HCEC 1CT (cell line): Measurements from ENCODE around the gene GOLGA6L22.
A peak's percentile ranks its signal among the peaks of the same experiment; 100 is the strongest.
"Not testable (repeated sequence)": the region's sequence is repeated elsewhere in the genome, so short reads cannot be mapped to it uniquely, and the experiment has no call there.

Source experiments
- DNase-seq: peaks from one replicate; pipeline ENCODE4 v3.0.0-alpha.2; 2017

The GOLGA6L22 gene, protein sequence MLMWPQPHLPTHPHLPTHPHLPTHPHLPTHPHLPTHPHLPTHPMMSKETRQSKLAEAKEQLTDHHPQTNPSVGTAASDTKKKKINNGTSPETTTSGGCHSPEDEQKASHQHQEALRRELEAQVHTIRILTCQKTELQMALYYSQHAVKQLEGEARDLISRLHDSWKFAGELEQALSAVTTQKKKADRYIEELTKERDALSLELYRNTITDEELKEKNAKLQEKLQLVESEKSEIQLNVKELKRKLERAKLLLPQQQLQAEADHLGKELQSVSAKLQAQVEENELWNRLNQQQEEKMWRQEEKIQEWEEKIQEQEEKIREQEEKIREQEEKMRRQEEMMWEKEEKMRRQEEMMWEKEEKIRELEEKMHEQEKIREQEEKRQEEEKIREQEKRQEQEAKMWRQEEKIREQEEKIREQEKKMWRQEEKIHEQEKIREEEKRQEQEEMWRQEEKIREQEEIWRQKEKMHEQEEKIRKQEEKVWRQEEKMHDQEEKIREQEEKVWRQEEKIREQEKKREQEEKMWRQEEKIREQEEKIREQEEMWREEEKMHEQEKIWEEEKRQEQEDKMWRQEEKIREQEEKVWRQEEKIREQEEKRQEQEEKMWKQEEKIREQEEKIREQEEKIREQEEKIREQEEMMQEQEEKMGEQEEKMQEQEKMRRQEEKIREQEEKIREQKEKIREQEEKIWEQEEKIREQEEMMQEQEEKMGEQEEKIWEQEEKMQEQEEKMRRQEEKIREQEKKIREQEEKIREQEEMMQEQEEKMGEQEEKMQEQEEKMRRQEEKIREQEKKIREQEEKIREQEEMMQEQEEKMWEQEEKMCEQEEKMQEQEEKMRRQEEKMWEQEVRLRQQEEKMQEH

DNA sequence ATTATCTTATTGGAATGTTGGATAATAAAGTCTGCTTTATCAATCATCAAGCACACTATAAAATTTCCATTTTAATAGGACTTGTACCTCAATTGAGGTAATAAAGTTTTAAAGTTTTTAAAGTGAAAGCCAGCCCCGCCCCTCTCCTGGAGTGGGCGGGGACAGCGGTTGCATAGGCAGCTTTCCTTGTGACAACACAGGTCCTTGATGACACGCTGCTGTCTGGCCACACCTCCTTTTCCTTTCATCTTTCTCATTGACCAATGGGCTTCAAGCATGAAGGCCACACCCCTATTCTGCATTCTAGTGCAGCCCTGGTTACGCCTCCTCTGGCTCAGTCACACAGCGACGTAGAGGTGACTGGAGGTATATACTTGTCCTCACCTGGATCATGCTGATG, at the start of gene GOLGA6L22:
GOLGA6L22 (plus strand) TSS at position 301 of the 400 bp plus-strand sequence; CDS start at position 392, 91 bp downstream.
- DNase-seq: not testable (repeated sequence)

DNA sequence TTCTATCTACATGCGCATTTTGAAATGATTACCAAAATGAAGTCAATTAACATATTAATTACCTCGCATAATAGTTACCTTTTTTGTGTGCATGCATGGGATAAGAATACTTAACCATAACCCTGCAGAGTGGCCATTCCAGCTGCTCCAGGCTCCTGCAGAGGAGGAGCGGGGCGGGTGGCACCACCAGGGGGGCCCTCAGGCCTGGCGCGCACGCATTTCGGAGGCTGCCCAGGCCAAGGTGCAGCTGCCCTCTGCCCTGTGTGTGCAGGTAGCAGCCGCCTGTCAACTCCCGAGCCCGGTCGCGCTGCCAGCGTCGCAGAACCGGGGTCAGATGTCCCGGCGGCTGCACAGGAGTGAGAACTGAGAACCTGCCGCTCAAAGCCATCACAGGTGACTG, 41.4 kb upstream of the GOLGA6L22 start:
- not testable (repeated sequence) for DNase-seq

DNA sequence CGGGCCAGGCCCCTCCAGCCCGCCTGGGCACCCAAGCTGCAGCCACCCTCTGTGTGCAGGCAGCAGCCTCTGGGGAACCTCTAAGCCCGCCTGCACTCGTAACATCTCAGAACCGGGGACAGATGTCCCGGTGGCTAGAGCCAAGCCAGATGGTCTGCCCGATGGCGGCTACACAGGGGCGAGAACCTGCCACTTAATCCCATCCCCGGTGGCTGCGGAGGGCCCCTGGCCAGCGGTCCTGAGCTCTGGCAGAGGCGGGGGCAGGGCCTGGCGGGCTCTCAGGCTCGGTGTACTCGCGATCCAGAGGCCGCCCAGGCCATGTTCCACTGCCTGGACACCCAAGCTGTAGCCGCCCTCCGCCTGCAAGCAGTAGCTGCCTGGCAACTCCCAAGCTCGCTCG, 40.9 kb upstream of the GOLGA6L22 start:
- not testable (repeated sequence) for DNase-seq

DNA sequence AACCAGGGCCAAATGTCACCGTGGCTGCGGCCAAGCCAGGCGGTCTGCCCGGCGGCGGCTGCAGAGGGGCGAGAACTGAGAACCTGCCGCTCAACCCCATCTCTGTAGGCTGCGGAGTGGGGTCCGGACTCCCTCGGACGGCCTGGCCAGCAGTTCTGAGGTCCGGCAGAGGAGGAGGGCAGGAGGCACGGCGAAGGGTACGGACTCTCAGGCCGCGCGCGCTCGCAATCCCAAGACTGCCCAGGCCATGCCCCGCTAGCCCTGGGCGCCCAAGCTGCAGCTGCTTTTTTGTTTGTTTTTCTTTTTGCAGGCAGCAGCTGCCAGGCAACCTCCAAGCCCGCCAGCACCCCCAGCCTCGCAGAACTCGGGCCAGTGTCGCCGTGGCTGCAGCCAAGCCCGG, 40.5 kb upstream of the GOLGA6L22 start:
- DNase-seq: not testable (repeated sequence)

DNA sequence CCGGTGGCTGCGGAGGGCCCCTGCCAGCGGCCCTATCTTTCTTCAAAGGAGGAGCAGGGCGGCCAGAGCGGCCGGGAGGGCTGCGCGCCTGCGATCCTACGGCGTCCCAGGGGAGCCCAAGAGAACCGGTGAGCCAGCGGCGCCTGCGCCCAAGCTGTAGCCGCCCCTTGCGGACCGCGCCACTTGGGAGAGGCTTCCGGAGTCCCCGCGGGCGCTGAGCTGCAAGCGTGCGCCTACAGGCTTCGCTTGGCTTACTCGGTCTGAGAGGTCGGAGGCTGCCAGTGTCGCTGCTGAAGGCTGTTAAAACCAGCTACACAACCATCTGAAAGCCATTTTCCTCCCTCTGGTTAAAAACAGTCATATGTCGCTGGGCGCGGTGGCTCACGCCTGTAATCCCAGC, 40.0 kb upstream of the GOLGA6L22 start:
- not testable (repeated sequence) for DNase-seq

DNA sequence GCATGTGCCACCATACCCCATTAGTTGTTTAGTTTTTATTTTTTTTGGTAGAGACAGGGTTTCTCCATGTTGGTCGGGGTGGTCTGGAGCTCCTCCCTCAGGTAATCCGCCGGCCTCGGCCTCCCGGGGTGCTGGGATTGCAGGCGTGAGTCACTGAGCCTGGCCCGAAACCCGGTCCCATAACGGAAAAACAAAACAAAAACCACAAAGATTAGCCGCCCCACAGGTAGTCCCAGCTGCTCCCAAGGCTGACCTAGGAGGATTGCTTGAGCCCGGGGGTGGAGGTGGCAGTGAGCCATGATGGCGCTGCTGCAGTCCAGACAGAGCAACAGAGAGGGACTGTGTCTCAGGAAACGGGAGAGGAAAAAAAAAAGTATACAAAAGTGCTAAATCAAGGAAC, 38.4 kb upstream of the GOLGA6L22 start:
- not testable (repeated sequence) for DNase-seq

DNA sequence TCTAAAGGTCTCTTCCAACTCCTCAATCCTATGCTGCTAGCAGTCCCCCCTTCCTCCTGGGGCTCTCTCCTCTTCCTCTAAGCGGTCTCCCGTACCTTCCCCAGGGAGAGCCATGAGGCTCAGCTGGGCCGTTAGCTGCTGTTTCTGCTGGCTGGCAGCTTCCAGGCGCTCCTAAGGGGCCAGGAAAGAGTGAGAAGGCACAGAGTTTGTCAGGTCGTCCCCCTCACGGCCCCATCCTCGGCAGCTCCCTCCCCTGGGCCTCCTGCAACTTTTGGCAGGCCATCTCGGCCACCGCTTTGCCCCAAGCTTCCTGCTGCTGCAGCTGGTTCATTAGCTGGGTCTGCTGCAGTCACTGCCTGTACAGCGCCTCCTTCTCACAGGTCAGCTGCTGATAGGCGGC, 29.3 kb upstream of the GOLGA6L22 start:
- DNase-seq: not testable (repeated sequence)

DNA sequence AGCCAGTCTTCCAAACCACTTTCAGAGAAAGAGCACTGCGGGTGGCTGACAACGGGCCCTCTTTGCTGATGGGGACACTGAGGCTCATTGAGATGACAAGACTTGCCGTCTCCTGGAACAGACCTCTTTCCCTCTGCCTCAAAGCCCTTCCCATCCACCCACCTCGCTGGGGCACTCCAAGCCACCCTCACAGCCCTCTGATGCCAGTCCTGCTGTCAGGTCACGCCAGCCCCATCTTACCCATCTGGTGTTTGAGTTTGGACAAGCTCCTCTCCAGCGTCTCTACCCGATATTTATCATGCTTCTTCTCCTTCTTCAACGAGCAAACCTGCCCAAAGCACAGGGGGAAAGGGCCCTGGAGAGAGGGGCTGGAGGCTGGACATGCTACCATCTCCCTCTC, 27.0 kb upstream of the GOLGA6L22 start:
- DNase-seq: not testable (repeated sequence)

DNA sequence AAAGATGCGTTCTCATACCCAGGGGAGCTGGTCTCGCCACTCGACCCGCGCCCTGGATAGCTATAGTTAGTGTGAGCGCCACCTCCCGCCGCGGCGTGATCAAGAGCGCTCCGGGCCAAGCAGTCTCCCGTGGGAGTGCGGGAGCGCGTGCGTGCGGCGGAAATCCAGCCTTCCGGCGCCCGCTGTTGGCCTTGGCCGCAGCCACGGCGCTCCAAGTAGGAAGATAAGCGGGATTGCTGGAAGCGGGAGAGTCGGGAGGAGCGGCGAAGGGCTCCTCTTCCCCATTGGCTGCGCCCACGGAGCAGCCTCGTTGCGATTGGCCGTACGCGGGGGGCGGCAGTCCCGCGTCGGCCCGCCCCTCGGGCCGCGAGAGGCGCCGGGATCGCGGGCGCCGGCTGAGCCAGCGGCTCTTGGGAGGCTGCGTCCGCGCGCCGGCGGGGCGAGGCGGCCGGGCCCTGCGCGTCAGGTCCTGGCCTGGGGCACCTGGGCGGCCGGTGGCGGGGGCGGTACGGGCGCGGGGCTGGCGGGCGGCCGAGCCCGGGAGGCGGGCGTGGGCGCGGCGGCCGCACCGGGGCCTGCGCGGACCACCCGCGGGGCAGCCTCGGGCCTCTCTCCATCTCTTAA, 35.9 kb downstream of the GOLGA6L22 start:
- peak; percentile 41 for DNase-seq

DNA sequence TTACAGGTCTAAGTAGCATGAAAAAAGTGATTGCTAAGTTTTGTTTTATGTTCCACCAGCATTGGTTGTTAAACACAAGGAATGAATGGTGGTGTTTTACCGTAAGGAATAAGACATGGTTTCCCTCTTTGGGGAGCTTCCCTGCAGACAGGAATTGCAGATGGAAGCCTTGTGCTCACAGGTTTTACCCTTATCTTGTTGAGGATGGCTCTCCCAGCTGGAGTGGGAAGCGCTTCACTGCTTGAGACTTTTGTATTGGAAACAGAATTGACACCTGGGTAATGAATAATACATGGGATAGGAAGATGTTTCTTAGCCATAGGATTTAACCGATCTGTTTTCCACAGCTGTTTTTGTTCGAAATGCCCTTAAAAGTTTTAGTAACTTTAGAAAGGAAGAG, 38.5 kb downstream of the GOLGA6L22 start:
- DNase-seq: not testable (repeated sequence)

DNA sequence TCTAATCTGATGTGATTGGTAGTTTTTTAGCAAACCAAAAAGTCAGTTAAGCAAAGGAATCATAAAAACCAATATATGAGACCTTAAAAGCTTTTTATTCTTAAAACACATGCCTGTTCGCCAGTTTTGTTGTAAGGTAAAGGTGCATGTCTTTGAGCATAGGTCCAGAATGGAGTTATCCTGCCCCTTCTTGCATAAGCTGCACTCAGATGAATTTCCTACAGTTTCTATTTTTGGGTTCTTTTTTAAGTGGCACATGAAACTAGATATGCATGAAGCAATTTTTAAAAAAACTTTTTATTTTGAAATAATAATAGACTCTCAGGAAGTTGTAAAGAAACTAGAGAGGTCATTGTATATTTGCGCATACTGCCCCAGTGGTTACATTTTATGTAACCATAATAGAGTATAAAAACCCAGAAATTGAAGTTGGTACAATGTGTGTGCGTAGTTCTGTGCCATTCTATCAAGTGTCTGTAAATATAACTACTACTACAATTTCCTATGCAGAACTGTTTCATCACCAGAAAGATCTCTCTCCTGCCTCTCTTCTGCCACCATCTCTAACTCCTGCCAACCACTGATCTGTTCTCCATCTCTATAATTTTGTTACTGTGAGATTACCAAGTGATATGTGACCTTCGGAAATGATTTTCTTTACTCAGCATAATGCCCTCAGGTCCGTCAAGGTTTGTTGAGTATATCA, 39.7 kb downstream of the GOLGA6L22 start:
- not testable (repeated sequence) for DNase-seq

DNA sequence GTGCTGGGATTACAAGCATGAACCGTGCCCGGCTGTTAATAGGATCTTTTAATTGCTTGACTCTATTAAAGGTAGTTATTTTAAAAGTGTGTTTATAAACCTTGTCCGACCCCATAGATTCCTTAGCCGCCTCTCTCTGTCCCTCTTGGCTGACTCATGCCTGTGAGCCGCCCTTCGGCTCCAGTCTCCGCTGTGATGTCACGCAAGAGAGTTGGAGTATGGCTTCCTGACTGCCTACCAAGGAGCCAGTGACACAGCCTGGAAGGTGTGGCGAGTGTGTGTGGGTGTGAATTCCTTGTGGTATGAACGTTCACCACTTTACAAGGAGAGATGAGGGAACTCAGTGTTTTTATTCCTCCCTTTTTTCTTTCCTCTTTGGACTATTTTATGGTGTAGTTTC, 43.6 kb downstream of the GOLGA6L22 start:
- not testable (repeated sequence) for DNase-seq

DNA sequence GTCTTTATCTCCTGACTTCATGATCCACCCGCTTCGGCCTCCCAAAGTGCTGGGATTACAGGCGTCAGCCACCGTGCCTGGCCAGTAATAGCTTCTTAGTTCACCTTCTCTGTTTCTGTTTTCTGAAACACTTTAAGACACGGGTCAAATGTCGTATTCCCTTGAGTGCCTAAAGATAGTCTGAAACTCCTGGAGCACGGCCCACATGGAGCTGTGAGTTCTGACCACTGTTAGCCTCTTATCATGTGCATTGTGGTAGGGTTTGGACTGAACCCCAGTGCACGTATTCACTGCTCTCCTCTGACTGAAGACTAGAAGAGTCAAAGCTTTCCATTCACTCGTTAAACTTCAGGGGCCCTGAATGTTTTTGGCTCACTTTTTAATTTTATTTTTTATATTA, 48.3 kb downstream of the GOLGA6L22 start:
- not testable (repeated sequence) for DNase-seq

DNA sequence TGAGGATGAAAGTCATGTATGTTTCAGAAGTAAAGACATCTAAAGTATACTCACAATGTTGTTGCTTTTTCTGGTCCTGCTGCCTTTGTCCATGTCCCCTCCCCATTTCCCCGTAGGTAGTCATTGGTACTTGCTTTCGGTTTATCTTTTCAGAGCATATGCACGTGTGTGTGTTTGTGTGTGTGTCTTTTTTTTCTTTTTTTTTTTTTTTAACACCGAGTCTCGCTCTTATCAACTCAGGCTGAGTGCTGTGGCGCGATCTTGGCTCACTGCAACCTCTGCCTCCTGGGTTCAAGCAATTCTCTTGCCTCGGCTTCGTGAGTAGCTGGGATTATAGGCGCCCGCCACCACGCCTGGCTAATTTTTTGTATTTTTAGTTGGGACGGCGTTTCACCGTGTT, 57.4 kb downstream of the GOLGA6L22 start:
- DNase-seq: not testable (repeated sequence)
